Stimulated activated CD4-positive, alpha-beta T cell treated with anti-CD3 and anti-CD28 coated beads, Interleukin-1b, Interleukin-23, amount 100 ng/mL, for 24 hours (primary cell): Measurements from ENCODE around the gene TNIP3.

ENCODE experiments used
- DNase-seq, 4 experiments: peaks; one replicate each; pipeline ENCODE4 v3.0.0-alpha.2; 2020; ENCODE audit warnings: low read depth in 4 of 4, low spot score in 1 of 4

Gene TNIP3

GRCh38 chr4:121088867-121089266 is 75.3 kb downstream of the TNIP3 start:
- DNase-seq: no peak
